Measurements from ENCODE around the gene DCAF15. TPM values are rescaled to one million over a fixed set of nuclear protein-coding genes. Genes with fewer than 3 reads are reported as not detected.

The DCAF15 gene
- total and polyA plus RNA-seq, 2 experiments from 2014 or later, result 39.5 to 81.3 TPM

DNA sequence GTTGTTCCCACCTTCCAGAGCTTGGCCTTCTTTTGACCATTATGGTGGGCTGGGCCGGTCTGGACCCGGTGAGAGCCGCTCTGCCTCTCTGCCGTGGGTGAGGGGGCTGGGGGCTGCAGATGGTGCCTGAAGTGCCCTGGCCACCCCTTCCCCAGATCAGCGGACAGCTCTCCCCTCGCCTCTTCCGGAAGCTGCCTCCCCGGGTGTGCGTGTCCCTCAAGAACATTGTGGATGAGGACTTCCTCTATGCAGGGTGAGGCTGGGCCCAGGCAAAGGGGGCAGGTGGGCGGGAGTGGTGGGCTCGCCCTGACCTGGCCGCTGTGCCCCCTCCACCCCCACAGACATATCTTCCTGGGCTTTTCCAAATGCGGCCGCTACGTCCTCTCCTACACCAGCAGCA lies 1.9 kb downstream of the DCAF15 start (continued):
- TF ChIP-seq, protein P1, sequence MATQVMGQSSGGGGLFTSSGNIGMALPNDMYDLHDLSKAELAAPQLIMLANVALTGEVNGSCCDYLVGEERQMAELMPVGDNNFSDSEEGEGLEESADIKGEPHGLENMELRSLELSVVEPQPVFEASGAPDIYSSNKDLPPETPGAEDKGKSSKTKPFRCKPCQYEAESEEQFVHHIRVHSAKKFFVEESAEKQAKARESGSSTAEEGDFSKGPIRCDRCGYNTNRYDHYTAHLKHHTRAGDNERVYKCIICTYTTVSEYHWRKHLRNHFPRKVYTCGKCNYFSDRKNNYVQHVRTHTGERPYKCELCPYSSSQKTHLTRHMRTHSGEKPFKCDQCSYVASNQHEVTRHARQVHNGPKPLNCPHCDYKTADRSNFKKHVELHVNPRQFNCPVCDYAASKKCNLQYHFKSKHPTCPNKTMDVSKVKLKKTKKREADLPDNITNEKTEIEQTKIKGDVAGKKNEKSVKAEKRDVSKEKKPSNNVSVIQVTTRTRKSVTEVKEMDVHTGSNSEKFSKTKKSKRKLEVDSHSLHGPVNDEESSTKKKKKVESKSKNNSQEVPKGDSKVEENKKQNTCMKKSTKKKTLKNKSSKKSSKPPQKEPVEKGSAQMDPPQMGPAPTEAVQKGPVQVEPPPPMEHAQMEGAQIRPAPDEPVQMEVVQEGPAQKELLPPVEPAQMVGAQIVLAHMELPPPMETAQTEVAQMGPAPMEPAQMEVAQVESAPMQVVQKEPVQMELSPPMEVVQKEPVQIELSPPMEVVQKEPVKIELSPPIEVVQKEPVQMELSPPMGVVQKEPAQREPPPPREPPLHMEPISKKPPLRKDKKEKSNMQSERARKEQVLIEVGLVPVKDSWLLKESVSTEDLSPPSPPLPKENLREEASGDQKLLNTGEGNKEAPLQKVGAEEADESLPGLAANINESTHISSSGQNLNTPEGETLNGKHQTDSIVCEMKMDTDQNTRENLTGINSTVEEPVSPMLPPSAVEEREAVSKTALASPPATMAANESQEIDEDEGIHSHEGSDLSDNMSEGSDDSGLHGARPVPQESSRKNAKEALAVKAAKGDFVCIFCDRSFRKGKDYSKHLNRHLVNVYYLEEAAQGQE (IDR thresholded peaks at IDR 0.05; ENCODE audit: unreplicated experiment), result no peak
- TF ChIP-seq NANOG (IDR thresholded peaks at IDR 0.05; ENCODE audit: borderline replicate concordance) (no peak), POLR2AphosphoS5 (IDR thresholded peaks at IDR 0.05; ENCODE audit: low read depth) (no peak), JUNB (IDR thresholded peaks at IDR 0.05; ENCODE audit: unreplicated experiment) (no peak), ZNF114 (CRISPR knock-in tag; IDR thresholded peaks at IDR 0.05) (no peak), STAT1 (IDR thresholded peaks at IDR 0.05; ENCODE audit: unreplicated experiment) (no peak)

DNA sequence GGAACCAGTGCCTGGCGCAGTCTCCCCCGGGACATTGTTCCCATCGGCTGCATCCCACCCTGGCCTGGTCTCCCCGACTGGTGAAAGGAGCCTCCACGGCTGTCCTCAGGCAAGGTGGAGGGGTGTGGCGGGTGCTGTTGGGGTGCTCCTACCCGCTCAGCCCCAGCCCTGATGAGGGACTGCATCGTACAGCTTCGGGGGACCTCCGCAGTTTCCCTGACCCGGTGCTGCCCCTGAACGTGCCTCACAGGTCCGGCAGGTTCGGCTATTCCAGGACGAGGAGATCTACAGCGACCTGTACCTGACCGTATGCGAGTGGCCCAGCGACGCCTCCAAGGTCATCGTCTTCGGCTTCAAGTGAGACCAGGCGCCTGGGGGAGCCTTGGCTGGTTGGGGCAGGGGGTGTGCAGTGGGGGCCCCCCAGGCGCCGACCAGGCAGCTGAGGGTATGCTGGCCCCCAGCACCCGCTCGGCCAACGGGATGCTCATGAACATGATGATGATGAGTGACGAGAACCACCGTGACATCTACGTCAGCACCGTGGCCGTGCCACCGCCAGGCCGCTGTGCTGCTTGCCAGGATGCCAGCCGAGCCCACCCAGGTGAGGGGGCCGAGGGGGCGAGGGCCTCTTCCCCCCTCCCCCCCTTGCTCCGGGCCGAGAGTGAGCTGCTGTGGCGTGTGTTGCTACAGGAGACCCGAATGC lies 3.5 kb downstream of the DCAF15 start:
- peaks cover 9% of the 10 kb centered on the region for H3K4me1 Mint-ChIP-seq
- H3K4me1 ChIP-seq (ENCODE audit: insufficient read depth), result peaks cover 8% of the 10 kb centered on the region; the same call in 1 of the 2 replicates
- no peak for ATAC-seq
- TF ChIP-seq, protein P2, sequence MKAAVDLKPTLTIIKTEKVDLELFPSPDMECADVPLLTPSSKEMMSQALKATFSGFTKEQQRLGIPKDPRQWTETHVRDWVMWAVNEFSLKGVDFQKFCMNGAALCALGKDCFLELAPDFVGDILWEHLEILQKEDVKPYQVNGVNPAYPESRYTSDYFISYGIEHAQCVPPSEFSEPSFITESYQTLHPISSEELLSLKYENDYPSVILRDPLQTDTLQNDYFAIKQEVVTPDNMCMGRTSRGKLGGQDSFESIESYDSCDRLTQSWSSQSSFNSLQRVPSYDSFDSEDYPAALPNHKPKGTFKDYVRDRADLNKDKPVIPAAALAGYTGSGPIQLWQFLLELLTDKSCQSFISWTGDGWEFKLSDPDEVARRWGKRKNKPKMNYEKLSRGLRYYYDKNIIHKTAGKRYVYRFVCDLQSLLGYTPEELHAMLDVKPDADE (IDR thresholded peaks at IDR 0.05), result no peak
- TF ChIP-seq ZNF114 (CRISPR knock-in tag; IDR thresholded peaks at IDR 0.05), result no peak
- no peak for TF ChIP-seq NANOG (IDR thresholded peaks at IDR 0.05; ENCODE audit: borderline replicate concordance)
- TF ChIP-seq, protein P3, sequence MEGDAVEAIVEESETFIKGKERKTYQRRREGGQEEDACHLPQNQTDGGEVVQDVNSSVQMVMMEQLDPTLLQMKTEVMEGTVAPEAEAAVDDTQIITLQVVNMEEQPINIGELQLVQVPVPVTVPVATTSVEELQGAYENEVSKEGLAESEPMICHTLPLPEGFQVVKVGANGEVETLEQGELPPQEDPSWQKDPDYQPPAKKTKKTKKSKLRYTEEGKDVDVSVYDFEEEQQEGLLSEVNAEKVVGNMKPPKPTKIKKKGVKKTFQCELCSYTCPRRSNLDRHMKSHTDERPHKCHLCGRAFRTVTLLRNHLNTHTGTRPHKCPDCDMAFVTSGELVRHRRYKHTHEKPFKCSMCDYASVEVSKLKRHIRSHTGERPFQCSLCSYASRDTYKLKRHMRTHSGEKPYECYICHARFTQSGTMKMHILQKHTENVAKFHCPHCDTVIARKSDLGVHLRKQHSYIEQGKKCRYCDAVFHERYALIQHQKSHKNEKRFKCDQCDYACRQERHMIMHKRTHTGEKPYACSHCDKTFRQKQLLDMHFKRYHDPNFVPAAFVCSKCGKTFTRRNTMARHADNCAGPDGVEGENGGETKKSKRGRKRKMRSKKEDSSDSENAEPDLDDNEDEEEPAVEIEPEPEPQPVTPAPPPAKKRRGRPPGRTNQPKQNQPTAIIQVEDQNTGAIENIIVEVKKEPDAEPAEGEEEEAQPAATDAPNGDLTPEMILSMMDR (conservative IDR thresholded peaks at IDR 0.05; ENCODE audit: low read depth in 2 of 2), result no peak
- no peak for TF ChIP-seq POLR2AphosphoS5 (IDR thresholded peaks at IDR 0.05; ENCODE audit: low read depth)
- TF ChIP-seq ZNF331 (CRISPR knock-in tag; IDR thresholded peaks at IDR 0.05; ENCODE audit: low read depth), result no peak
- no peak for TF ChIP-seq CREB1 (CRISPR knock-in tag; IDR thresholded peaks at IDR 0.05; ENCODE audit: low read depth)
- TF ChIP-seq, protein P1 (IDR thresholded peaks at IDR 0.05; ENCODE audit: unreplicated experiment), result no peak

More for the DNA sequence above, 3.5 kb downstream of the DCAF15 start:
- Mint-ChIP-seq H3K27me3 (ENCODE audit: insufficient read depth, low read depth, poor library complexity) (peaks cover 2% of the 10 kb centered on the region), H3K4me3 (no peak overlapping the region), H3K36me3 (ENCODE audit: low read depth) (peaks cover 48% of the 10 kb centered on the region), H3K27ac (0 out of 2 replicates have a peak overlapping the region, but pooled peaks have one; percentile 23), H3K9me3 (no peaks in the 10 kb centered on the region)
- Histone ChIP-seq H3K4me2 (no peak overlapping the region), H2AFZ (no peak overlapping the region), H3K27me3 (ENCODE audit: insufficient read depth) (no peaks in the 10 kb centered on the region), H4K20me1 (replicated peaks; ENCODE audit: insufficient read depth) (peaks cover 17% of the 10 kb centered on the region), H3K36me3 (ENCODE audit: insufficient read depth) (peaks cover 13% of the 10 kb centered on the region; the same call in 1 of the 2 replicates), H3F3A (replicated peaks; ENCODE audit: low read depth) (0 out of 2 replicates have a peak, but pooled peaks cover 5% of the 10 kb centered on the region), H3K79me2 (replicated peaks; ENCODE audit: insufficient read depth) (peaks cover 17% of the 10 kb centered on the region), H3K4me3 (no peak overlapping the region), H3K27ac (ENCODE audit: low read depth) (no peak overlapping the region), H3K9me2 (ENCODE audit: insufficient read depth) (no peaks in the 10 kb centered on the region)
- DNase-seq (ENCODE audit: low spot score), result no peak

Measured in GM23338 (cell line).